ENCODE data around the gene FOCAD. TPM values are rescaled to one million over a fixed set of nuclear protein-coding genes. Genes with fewer than 3 reads are reported as not detected.

The FOCAD gene
- total and polyA plus RNA-seq, 7 experiments from 2014 or later, result 12.8 to 33.7 (median 18.3) TPM

- intact Hi-C loops (cut with micrococcal nuclease), result loop anchor here (2.0 kb wide), 5 partner anchors 329 to 1583 kb away; partner anchors contain the start of genes HAUS6 (in 1 of the 2) and MTAP (in 1 of the 2)
- DNase-seq, result no peak
Observed at GRCh38 chr9:20685769-20686168, 1.7 kb downstream of the FOCAD start.

GRCh38 chr9:20689833-20690232 lies 5.8 kb downstream of the FOCAD start:
- Histone ChIP-seq H3K27ac (ENCODE audit: low read depth, low read length) (no peak overlapping the region), H3K4me3 (ENCODE audit: low read length) (no peak overlapping the region), H3K27me3 (ENCODE audit: control insufficient read depth in 2 of 2, insufficient read depth in 2 of 2, low read length in 2 of 2) (no peaks in the 10 kb centered on the region), H3K36me3 (ENCODE audit: control insufficient read depth in 2 of 3, insufficient read depth in 3 of 3, low read length in 3 of 3) (no peaks in the 10 kb centered on the region), H3K4me1 (ENCODE audit: control insufficient read depth in 2 of 2, insufficient read depth in 2 of 2, low read length in 2 of 2) (peaks cover 0 to 6% of the 10 kb centered on the region in 2 donors), H3K9me3 (ENCODE audit: control insufficient read depth in 2 of 3, low read length in 3 of 3) (no peaks in the 10 kb centered on the region)
- no peak for ATAC-seq
- H3K4me3 Mint-ChIP-seq, result no peak overlapping the region
- no peaks in the 10 kb centered on the region for H3K9me3 Mint-ChIP-seq
- ChIA-PET POLR2A (interaction anchor here (0.6 kb wide), 1 partner anchor 10 kb away, joined by 3 read pairs; no protein-coding TSS in a partner anchor), CTCF (no interaction called here)
- peaks cover 8 to 19% (median 17%) of the 10 kb centered on the region in 7 donors for H3K4me1 Mint-ChIP-seq
- intact Hi-C loops (cut with micrococcal nuclease), result loop anchor here in 1 of 2 donors (2.0 kb wide), 1 partner anchor 13 kb away; no protein-coding TSS in a partner anchor
- no peak for DNase-seq
- H3K36me3 Mint-ChIP-seq, result peaks cover 0 to 11% (median 7%) of the 10 kb centered on the region in 5 donors
- no peaks in the 10 kb centered on the region for H3K27me3 Mint-ChIP-seq
- no peak overlapping the region for H3K27ac Mint-ChIP-seq

More at GRCh38 chr9:20685769-20686168, 1.7 kb downstream of the FOCAD start:
- ATAC-seq, result no peak
- Histone ChIP-seq H3K9me3 (ENCODE audit: control insufficient read depth in 2 of 3, low read length in 3 of 3) (no peaks in the 10 kb centered on the region), H3K4me3 (ENCODE audit: low read length) (no peak overlapping the region), H3K4me1 (ENCODE audit: control insufficient read depth in 2 of 2, insufficient read depth in 2 of 2, low read length in 2 of 2) (peaks cover 0 to 6% of the 10 kb centered on the region in 2 donors), H3K27ac (ENCODE audit: low read depth, low read length) (no peak overlapping the region), H3K36me3 (ENCODE audit: control insufficient read depth in 2 of 3, insufficient read depth in 3 of 3, low read length in 3 of 3) (no peaks in the 10 kb centered on the region), H3K27me3 (ENCODE audit: control insufficient read depth in 2 of 2, insufficient read depth in 2 of 2, low read length in 2 of 2) (no peaks in the 10 kb centered on the region)
- Mint-ChIP-seq H3K27ac (peak overlapping the region in 4 of 9 donors; percentile 89 to 96 (median 91)), H3K4me3 (peak overlapping the region in 3 of 10 donors; percentile 94 to 96 (median 95)), H3K9me3 (no peaks in the 10 kb centered on the region), H3K4me1 (peaks cover 13 to 29% (median 23%) of the 10 kb centered on the region in 7 donors), H3K27me3 (no peaks in the 10 kb centered on the region), H3K36me3 (peaks cover 0 to 3% (median 0%) of the 10 kb centered on the region in 5 donors)
- ChIA-PET CTCF (interaction anchor here (0.6 to 1.4 kb wide), 3 partner anchors 21 to 329 kb away, joined by 3 to 4 read pairs (median 4); no protein-coding TSS in a partner anchor), POLR2A (interaction anchor here (0.6 to 2.8 kb wide), 4 partner anchors 27 to 288 kb away, joined by 3 to 12 read pairs (median 3); no protein-coding TSS in a partner anchor)

- H3K27ac Mint-ChIP-seq, result no peak overlapping the region
- no peaks in the 10 kb centered on the region for H3K36me3 ChIP-seq (ENCODE audit: control insufficient read depth in 2 of 3, insufficient read depth in 3 of 3, low read length in 3 of 3)
Observed at GRCh38 chr9:20692554-20692953, 8.5 kb downstream of the FOCAD start.

GRCh38 chr9:20693068-20693467 lies 9.0 kb downstream of the FOCAD start:
- Mint-ChIP-seq H3K36me3 (peaks cover 0 to 19% (median 9%) of the 10 kb centered on the region in 5 donors), H3K4me3 (no peak overlapping the region), H3K9me3 (no peaks in the 10 kb centered on the region), H3K4me1 (peaks cover 0 to 25% (median 5%) of the 10 kb centered on the region in 7 donors), H3K27ac (no peak overlapping the region), H3K27me3 (no peaks in the 10 kb centered on the region)
- ATAC-seq, result no peak
- no peak for DNase-seq
- no peaks in the 10 kb centered on the region for H3K27me3 ChIP-seq (ENCODE audit: control insufficient read depth in 2 of 2, insufficient read depth in 2 of 2, low read length in 2 of 2)
- POLR2A ChIA-PET, result interaction anchor here (1.8 kb wide), 1 partner anchor 9 kb away, joined by 6 read pairs; the partner anchor contains the start of gene FOCAD
- H3K4me3 ChIP-seq (ENCODE audit: low read length), result no peak overlapping the region
- no peaks in the 10 kb centered on the region for H3K36me3 ChIP-seq (ENCODE audit: control insufficient read depth in 2 of 3, insufficient read depth in 3 of 3, low read length in 3 of 3)
- no peaks in the 10 kb centered on the region for H3K4me1 ChIP-seq (ENCODE audit: control insufficient read depth in 2 of 2, insufficient read depth in 2 of 2, low read length in 2 of 2)
- no peak overlapping the region for H3K27ac ChIP-seq (ENCODE audit: low read depth, low read length)
- CTCF ChIA-PET, result no interaction called here
- intact Hi-C loops (cut with micrococcal nuclease), result no loop called here
- no peaks in the 10 kb centered on the region for H3K9me3 ChIP-seq (ENCODE audit: control insufficient read depth in 2 of 3, low read length in 3 of 3)

More at GRCh38 chr9:20692554-20692953, 8.5 kb downstream of the FOCAD start:
- intact Hi-C loops (cut with micrococcal nuclease), result no loop called here
- no peaks in the 10 kb centered on the region for H3K9me3 ChIP-seq (ENCODE audit: control insufficient read depth in 2 of 3, low read length in 3 of 3)
- no peaks in the 10 kb centered on the region for H3K27me3 ChIP-seq (ENCODE audit: control insufficient read depth in 2 of 2, insufficient read depth in 2 of 2, low read length in 2 of 2)
- DNase-seq, result no peak
- no peak overlapping the region for H3K4me3 ChIP-seq (ENCODE audit: low read length)
- H3K4me1 ChIP-seq (ENCODE audit: control insufficient read depth in 2 of 2, insufficient read depth in 2 of 2, low read length in 2 of 2), result no peaks in the 10 kb centered on the region
- Mint-ChIP-seq H3K9me3 (no peaks in the 10 kb centered on the region), H3K4me3 (no peak overlapping the region), H3K36me3 (peaks cover 0 to 19% (median 9%) of the 10 kb centered on the region in 5 donors), H3K27me3 (no peaks in the 10 kb centered on the region), H3K4me1 (peaks cover 0 to 25% (median 5%) of the 10 kb centered on the region in 7 donors)
- no peak overlapping the region for H3K27ac ChIP-seq (ENCODE audit: low read depth, low read length)
- peak; percentile 34 for ATAC-seq
- ChIA-PET CTCF (no interaction called here), POLR2A (no interaction called here)

GRCh38 chr9:20694248-20694647 lies 10.2 kb downstream of the FOCAD start:
- POLR2A ChIA-PET, result interaction anchor here (1.8 kb wide), 1 partner anchor 10 kb away, joined by 6 read pairs; the partner anchor contains the start of gene FOCAD
- Histone ChIP-seq H3K9me3 (ENCODE audit: control insufficient read depth in 2 of 3, low read length in 3 of 3) (no peaks in the 10 kb centered on the region), H3K27ac (ENCODE audit: low read depth, low read length) (no peak overlapping the region), H3K36me3 (ENCODE audit: control insufficient read depth in 2 of 3, insufficient read depth in 3 of 3, low read length in 3 of 3) (no peaks in the 10 kb centered on the region), H3K4me3 (ENCODE audit: low read length) (no peak overlapping the region), H3K27me3 (ENCODE audit: control insufficient read depth in 2 of 2, insufficient read depth in 2 of 2, low read length in 2 of 2) (no peaks in the 10 kb centered on the region), H3K4me1 (ENCODE audit: control insufficient read depth in 2 of 2, insufficient read depth in 2 of 2, low read length in 2 of 2) (peaks cover 0 to 4% of the 10 kb centered on the region in 2 donors)
- CTCF ChIA-PET, result no interaction called here
- DNase-seq (no peak), ATAC-seq (no peak)
- Mint-ChIP-seq H3K4me3 (no peak overlapping the region), H3K36me3 (peaks cover 0 to 19% (median 9%) of the 10 kb centered on the region in 5 donors), H3K9me3 (no peaks in the 10 kb centered on the region), H3K4me1 (peaks cover 2 to 25% (median 11%) of the 10 kb centered on the region in 7 donors), H3K27ac (no peak overlapping the region), H3K27me3 (no peaks in the 10 kb centered on the region)
- intact Hi-C loops (cut with micrococcal nuclease), result no loop called here

GRCh38 chr9:20697021-20697719 lies 13.1 kb downstream of the FOCAD start:
- Histone ChIP-seq H3K9me3 (ENCODE audit: control insufficient read depth in 2 of 3, low read length in 3 of 3) (no peaks in the 10 kb centered on the region), H3K4me1 (ENCODE audit: control insufficient read depth in 2 of 2, insufficient read depth in 2 of 2, low read length in 2 of 2) (peaks cover 0 to 4% of the 10 kb centered on the region in 2 donors), H3K27me3 (ENCODE audit: control insufficient read depth in 2 of 2, insufficient read depth in 2 of 2, low read length in 2 of 2) (no peaks in the 10 kb centered on the region), H3K4me3 (ENCODE audit: low read length) (no peak overlapping the region), H3K27ac (ENCODE audit: low read depth, low read length) (no peak overlapping the region), H3K36me3 (ENCODE audit: control insufficient read depth in 2 of 3, insufficient read depth in 3 of 3, low read length in 3 of 3) (no peaks in the 10 kb centered on the region)
- CTCF ChIA-PET, result no interaction called here
- Mint-ChIP-seq H3K27me3 (no peaks in the 10 kb centered on the region), H3K4me1 (peaks cover 6 to 27% (median 14%) of the 10 kb centered on the region in 7 donors), H3K9me3 (no peaks in the 10 kb centered on the region), H3K36me3 (peaks cover 0 to 19% (median 9%) of the 10 kb centered on the region in 5 donors), H3K27ac (peak overlapping the region in 1 of 9 donors; percentile 30), H3K4me3 (no peak overlapping the region)
- POLR2A ChIA-PET, result no interaction called here
- intact Hi-C loops (cut with micrococcal nuclease), result no loop called here
- ATAC-seq, result no peak
- no peak for DNase-seq
